ENCODE results near the gene SMU1.

- TF ChIP-seq CTCF (conservative IDR thresholded peaks at IDR 0.05) (no peak), EZH2 (IDR thresholded peaks at IDR 0.05; ENCODE audit: low read depth) (no peak)
Observed at GRCh38 chr9:33040792-33041431, 35.6 kb downstream of the SMU1 start.

All from PC-9 (cell line).